ENCODE data around the gene SLC9C1. TPM values are rescaled to one million over a fixed set of nuclear protein-coding genes. Genes with fewer than 3 reads are reported as not detected.

Gene SLC9C1
- total and polyA plus RNA-seq, 9 of the 15 experiments (the other 6 are each of a cell fraction or from before 2014, with no cell fraction given): not detected

DNA sequence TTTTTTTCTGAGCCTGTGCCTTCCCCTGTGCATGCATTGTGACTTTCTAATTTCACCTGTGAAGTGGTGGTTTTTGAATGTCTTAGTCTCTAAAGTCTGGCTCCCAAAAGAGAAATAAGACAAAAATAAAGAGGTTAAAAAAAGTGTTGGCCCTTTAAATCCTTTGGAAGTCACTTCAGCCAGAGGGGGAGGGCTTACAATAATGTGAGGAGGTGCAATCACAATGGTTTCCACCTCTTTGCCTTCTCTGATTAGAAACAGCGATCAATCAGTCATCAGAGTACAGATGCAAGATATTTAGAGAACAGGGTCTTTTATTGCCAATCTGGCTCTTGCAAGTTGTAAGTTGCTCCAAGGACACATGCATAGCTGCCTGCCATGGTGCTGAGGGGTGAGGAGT, 96.9 kb downstream of the SLC9C1 start (continued):
- TF ChIP-seq, protein P1, sequence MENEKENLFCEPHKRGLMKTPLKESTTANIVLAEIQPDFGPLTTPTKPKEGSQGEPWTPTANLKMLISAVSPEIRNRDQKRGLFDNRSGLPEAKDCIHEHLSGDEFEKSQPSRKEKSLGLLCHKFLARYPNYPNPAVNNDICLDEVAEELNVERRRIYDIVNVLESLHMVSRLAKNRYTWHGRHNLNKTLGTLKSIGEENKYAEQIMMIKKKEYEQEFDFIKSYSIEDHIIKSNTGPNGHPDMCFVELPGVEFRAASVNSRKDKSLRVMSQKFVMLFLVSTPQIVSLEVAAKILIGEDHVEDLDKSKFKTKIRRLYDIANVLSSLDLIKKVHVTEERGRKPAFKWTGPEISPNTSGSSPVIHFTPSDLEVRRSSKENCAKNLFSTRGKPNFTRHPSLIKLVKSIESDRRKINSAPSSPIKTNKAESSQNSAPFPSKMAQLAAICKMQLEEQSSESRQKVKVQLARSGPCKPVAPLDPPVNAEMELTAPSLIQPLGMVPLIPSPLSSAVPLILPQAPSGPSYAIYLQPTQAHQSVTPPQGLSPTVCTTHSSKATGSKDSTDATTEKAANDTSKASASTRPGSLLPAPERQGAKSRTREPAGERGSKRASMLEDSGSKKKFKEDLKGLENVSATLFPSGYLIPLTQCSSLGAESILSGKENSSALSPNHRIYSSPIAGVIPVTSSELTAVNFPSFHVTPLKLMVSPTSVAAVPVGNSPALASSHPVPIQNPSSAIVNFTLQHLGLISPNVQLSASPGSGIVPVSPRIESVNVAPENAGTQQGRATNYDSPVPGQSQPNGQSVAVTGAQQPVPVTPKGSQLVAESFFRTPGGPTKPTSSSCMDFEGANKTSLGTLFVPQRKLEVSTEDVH (IDR thresholded peaks at IDR 0.05; ENCODE audit: low read depth, partially characterized antibody): no peak
- TF ChIP-seq FOXM1 (IDR thresholded peaks at IDR 0.05; ENCODE audit: low read depth): no peak
- TF ChIP-seq FOXM1 (CRISPR knock-in tag; IDR thresholded peaks at IDR 0.05; ENCODE audit: low read depth): no peak
- no peak for TF ChIP-seq KLF1 (tag; IDR thresholded peaks at IDR 0.05)
- no peak for TF ChIP-seq SMAD3 (CRISPR knock-in tag; conservative IDR thresholded peaks at IDR 0.05)

DNA sequence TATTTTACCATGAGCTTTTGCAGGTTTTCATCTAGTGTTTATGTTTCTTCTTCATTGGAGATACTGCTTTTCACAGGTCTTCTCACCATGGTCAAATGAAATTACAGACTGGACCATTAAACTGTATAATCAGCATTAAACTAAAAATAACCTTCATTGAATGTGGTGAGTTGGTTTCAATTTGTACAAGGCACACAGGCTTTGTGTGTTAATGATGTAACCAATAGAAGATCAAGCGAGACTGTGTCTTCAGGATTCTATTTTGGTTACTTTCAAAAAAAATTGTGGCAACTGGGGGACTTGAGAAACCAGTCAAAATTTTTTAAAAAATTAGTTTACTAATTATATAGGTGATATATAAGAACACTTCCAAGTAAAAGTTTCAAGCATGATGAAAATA, 106.7 kb downstream of the SLC9C1 start:
- no peak overlapping the region for H3K9ac ChIP-seq (ENCODE audit: insufficient read depth in 1 of 2, low read depth in 2 of 2, low read length in 2 of 2)
- ChIA-PET CTCF (ENCODE audit: low intra/inter-chr PET ratio) (no interaction called here), POLR2A (no interaction called here)
- TF ChIP-seq ZNF655 (CRISPR knock-in tag; IDR thresholded peaks at IDR 0.05): no peak
- TF ChIP-seq POLR3G (IDR thresholded peaks at IDR 0.05; ENCODE audit: extremely low read depth, insufficient read length, insufficient replicate concordance): no peak
- TF ChIP-seq STAG1 (CRISPR knock-in tag; IDR thresholded peaks at IDR 0.05; ENCODE audit: borderline replicate concordance): no peak
- TF ChIP-seq TRIM28 (IDR thresholded peaks at IDR 0.05): no peak
- no peak for TF ChIP-seq ZNF282 (CRISPR knock-in tag; IDR thresholded peaks at IDR 0.05)
- no peak for TF ChIP-seq DDX20 (tag; IDR thresholded peaks at IDR 0.05; ENCODE audit: low read depth)
- TF ChIP-seq KLF1 (tag; IDR thresholded peaks at IDR 0.05): no peak
- TF ChIP-seq SMARCC2 (IDR thresholded peaks at IDR 0.05; ENCODE audit: low read depth): no peak
- TF ChIP-seq, protein P2, sequence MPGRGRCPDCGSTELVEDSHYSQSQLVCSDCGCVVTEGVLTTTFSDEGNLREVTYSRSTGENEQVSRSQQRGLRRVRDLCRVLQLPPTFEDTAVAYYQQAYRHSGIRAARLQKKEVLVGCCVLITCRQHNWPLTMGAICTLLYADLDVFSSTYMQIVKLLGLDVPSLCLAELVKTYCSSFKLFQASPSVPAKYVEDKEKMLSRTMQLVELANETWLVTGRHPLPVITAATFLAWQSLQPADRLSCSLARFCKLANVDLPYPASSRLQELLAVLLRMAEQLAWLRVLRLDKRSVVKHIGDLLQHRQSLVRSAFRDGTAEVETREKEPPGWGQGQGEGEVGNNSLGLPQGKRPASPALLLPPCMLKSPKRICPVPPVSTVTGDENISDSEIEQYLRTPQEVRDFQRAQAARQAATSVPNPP (IDR thresholded peaks at IDR 0.05; ENCODE audit: borderline replicate concordance, insufficient read depth, insufficient read length): no peak
- TF ChIP-seq E2F3 (CRISPR knock-in tag; IDR thresholded peaks at IDR 0.05): no peak
- TF ChIP-seq ZNF77 (CRISPR knock-in tag; IDR thresholded peaks at IDR 0.05): no peak
- TF ChIP-seq ZNF830 (CRISPR knock-in tag; IDR thresholded peaks at IDR 0.05): no peak
- TF ChIP-seq ASH1L (IDR thresholded peaks at IDR 0.05; ENCODE audit: borderline replicate concordance, low read depth, partially characterized antibody): no peak
- DNase-seq (ENCODE audit: extremely low read depth in 1 of 4, low spot score in 3 of 4) (no peak), ATAC-seq (no peak), FAIRE-seq (no peak)
- H4K20me1 ChIP-seq (replicated peaks; ENCODE audit: control insufficient read depth, insufficient read depth, low read length): no peaks in the 10 kb centered on the region
- no peak overlapping the region for H3K27ac ChIP-seq (ENCODE audit: extremely low read depth, low read depth, low read length)
- BruUV-seq (replicated peaks): no TSS peak
- WGBS (ENCODE audit: insufficient coverage, low coverage, missing lambda C conversion rate): 0% methylated on average over 1 of the region's 1 CpG
- intact Hi-C loops (cut with micrococcal nuclease) (no loop called here), in situ Hi-C loops (cut with MboI) (no loop called here)
- H3K27me3 ChIP-seq (ENCODE audit: control insufficient read depth in 2 of 2, insufficient read depth in 2 of 2, low read length in 2 of 2): no peaks in the 10 kb centered on the region
- H3K4me3 ChIP-seq: no peak overlapping the region
- H3K79me2 ChIP-seq (ENCODE audit: control insufficient read depth, insufficient read depth, low read length): no peaks in the 10 kb centered on the region
- no peaks in the 10 kb centered on the region for H3K9me1 ChIP-seq (ENCODE audit: control insufficient read depth, insufficient read depth, low read length)
- no peaks in the 10 kb centered on the region for H3K9me3 ChIP-seq (replicated peaks; ENCODE audit: control insufficient read depth, insufficient read depth, low read depth, low read length)
- no peak overlapping the region for H3K4me2 ChIP-seq (ENCODE audit: insufficient read depth, low read length)
- H3K4me1 ChIP-seq (replicated peaks in 1 of 2; ENCODE audit: control insufficient read depth in 2 of 2, insufficient read depth in 2 of 2, low read length in 2 of 2): no peaks in the 10 kb centered on the region
- H3K36me3 ChIP-seq (ENCODE audit: control insufficient read depth, insufficient read depth, low read length): no peaks in the 10 kb centered on the region
- no peak overlapping the region for H2AFZ ChIP-seq (ENCODE audit: low read depth, low read length)
